HEK293T (cell line): Measurements from ENCODE around the gene ROR1.

Experiments used
- BHLHE40 ChIP-seq: fragments of 450-650 bp; IDR thresholded peaks from 2 replicates; pipeline ENCODE4 v1.6.1; 2016; ENCODE audit warnings: mild to moderate bottlenecking, moderate library complexity, borderline replicate concordance
- ELF4 ChIP-seq: fragments of 450-650 bp; IDR thresholded peaks from 2 replicates; pipeline ENCODE4 v1.6.1; 2017; ENCODE audit warnings: antibody characterized with exemption
- FOXM1 ChIP-seq: fragments of 450-650 bp; IDR thresholded peaks from 2 replicates; pipeline ENCODE4 v1.6.1; 2017; ENCODE audit warnings: mild to moderate bottlenecking, borderline replicate concordance
- HDGF ChIP-seq: fragments of 450-650 bp; IDR thresholded peaks from 2 replicates; pipeline ENCODE4 v1.6.1; 2017; ENCODE audit warnings: antibody characterized with exemption, borderline replicate concordance
- L3MBTL2 ChIP-seq: fragments of 450-650 bp; conservative IDR thresholded peaks from 2 replicates; pipeline ENCODE4 v1.6.1; 2016; ENCODE audit warnings: mild to moderate bottlenecking
- NFRKB ChIP-seq: fragments of 450-650 bp; IDR thresholded peaks from 2 replicates; pipeline ENCODE4 v1.6.1; 2016; ENCODE audit warnings: mild to moderate bottlenecking, moderate library complexity
- SP1 ChIP-seq: fragments of 450-650 bp; IDR thresholded peaks from 2 replicates; pipeline ENCODE4 v1.6.1; 2017
- ZNF384 ChIP-seq: fragments of 450-650 bp; IDR thresholded peaks from 2 replicates; pipeline ENCODE4 v1.6.1; 2016

GRCh38 chr1:63960326-63960725, 186.5 kb downstream of the ROR1 start:
- no peak for TF ChIP-seq SP1
- no peak for TF ChIP-seq BHLHE40
- TF ChIP-seq NFRKB, result no peak
- no peak for TF ChIP-seq ELF4
- TF ChIP-seq FOXM1, result no peak
- no peak for TF ChIP-seq HDGF
- TF ChIP-seq L3MBTL2, result no peak
- no peak for TF ChIP-seq ZNF384
